Raji (cell line): ENCODE results near the gene SIK2.

ENCODE experiments used
- POLR2A ChIP-seq: IDR thresholded peaks from 2 replicates; pipeline ENCODE4 v1.6.1; 2011; ENCODE audit warnings: low read depth, low read length, control low read depth; ENCODE audit not compliant: insufficient read depth

Gene SIK2

GRCh38 chr11:111572581-111572980, 29.7 kb upstream of the SIK2 start:
- no peak for TF ChIP-seq POLR2A

GRCh38 chr11:111573821-111574249, 28.4 kb upstream of the SIK2 start:
- TF ChIP-seq POLR2A, result no peak

- no peak for TF ChIP-seq POLR2A
Measured at GRCh38 chr11:111574373-111575225, 27.6 kb upstream of the SIK2 start.

- TF ChIP-seq POLR2A, result no peak
Measured at GRCh38 chr11:111575740-111576139, 26.5 kb upstream of the SIK2 start.

- no peak for TF ChIP-seq POLR2A
Measured at GRCh38 chr11:111577821-111578220, 24.4 kb upstream of the SIK2 start.

GRCh38 chr11:111581341-111581740, 20.9 kb upstream of the SIK2 start:
- no peak for TF ChIP-seq POLR2A

- TF ChIP-seq POLR2A, result no peak
Measured at GRCh38 chr11:111582163-111582562, 20.1 kb upstream of the SIK2 start.

GRCh38 chr11:111582881-111583280, 19.4 kb upstream of the SIK2 start:
- no peak for TF ChIP-seq POLR2A

- TF ChIP-seq POLR2A, result no peak
Measured at GRCh38 chr11:111585371-111585770, 16.9 kb upstream of the SIK2 start.

- TF ChIP-seq POLR2A, result no peak
Measured at GRCh38 chr11:111586388-111586831, 15.8 kb upstream of the SIK2 start.

GRCh38 chr11:111589114-111589513, 13.1 kb upstream of the SIK2 start:
- no peak for TF ChIP-seq POLR2A

- TF ChIP-seq POLR2A, result no peak
Measured at GRCh38 chr11:111589886-111590499, 12.3 kb upstream of the SIK2 start.

GRCh38 chr11:111591187-111591960, 10.9 kb upstream of the SIK2 start:
- TF ChIP-seq POLR2A, result no peak

GRCh38 chr11:111592491-111592890, 9.8 kb upstream of the SIK2 start:
- no peak for TF ChIP-seq POLR2A

GRCh38 chr11:111596319-111596718, 5.9 kb upstream of the SIK2 start:
- no peak for TF ChIP-seq POLR2A

GRCh38 chr11:111598148-111598547, 4.1 kb upstream of the SIK2 start:
- no peak for TF ChIP-seq POLR2A
